ENCODE data around the gene WDR44.
"Not testable (repeated sequence)": the region's sequence is repeated elsewhere in the genome, so short reads cannot be mapped to it uniquely, and the experiment has no call there.

WDR44 gene

GRCh38 chrX:118486693-118487092 lies 140.8 kb downstream of the WDR44 start:
- DNase-seq = not testable (repeated sequence)

GRCh38 chrX:118493016-118493415 lies 147.1 kb downstream of the WDR44 start:
- no peak for DNase-seq

- no peak for DNase-seq
These were observed 147.9 kb downstream of the WDR44 start for GRCh38 chrX:118493653-118494297.

- DNase-seq = peak; percentile 56 to 57
These were observed 149.4 kb downstream of the WDR44 start, which contains the start of gene DOCK11 for GRCh38 chrX:118495061-118495921. TSS of gene DOCK11 (plus strand) at chrX:118495815. CDS start at chrX:118495972, 157 bp downstream.

- DNase-seq = peak; percentile 44 to 47
These were observed 150.3 kb downstream of the WDR44 start for GRCh38 chrX:118495958-118496762.

GRCh38 chrX:118496763-118497079 lies 150.8 kb downstream of the WDR44 start:
- no peak for DNase-seq

GRCh38 chrX:118497180-118497818 lies 151.4 kb downstream of the WDR44 start:
- DNase-seq = no peak

- no peak for DNase-seq
These were observed 152.4 kb downstream of the WDR44 start for GRCh38 chrX:118498351-118498750.

GRCh38 chrX:118498755-118499154 lies 152.8 kb downstream of the WDR44 start:
- no peak for DNase-seq

GRCh38 chrX:118499295-118499694 lies 153.4 kb downstream of the WDR44 start:
- no peak for DNase-seq
